Ectodermal cell (in vitro differentiated cells): ENCODE data around the gene TMEM178B.
"Not testable (repeated sequence)": the region's sequence is repeated elsewhere in the genome, so short reads cannot be mapped to it uniquely, and the experiment has no call there.

Source experiments
- H3K27ac ChIP-seq: 2 replicates; pipeline ENCODE4 v1.7.0; 2013; ENCODE audit warnings: mild to moderate bottlenecking, low read depth, low read length; ENCODE audit not compliant: insufficient read depth, poor library complexity, severe bottlenecking
- H3K27me3 ChIP-seq: 2 replicates; pipeline ENCODE4 v1.7.0; 2013; ENCODE audit warnings: mild to moderate bottlenecking, low read length; ENCODE audit not compliant: insufficient read depth, control insufficient read depth, poor library complexity, severe bottlenecking
- H3K36me3 ChIP-seq: one replicate; pipeline ENCODE4 v1.7.0; 2013; ENCODE audit warnings: low read length; ENCODE audit not compliant: control insufficient read depth, insufficient read depth
- H3K4me1 ChIP-seq: one replicate; pipeline ENCODE4 v1.7.0; 2013; ENCODE audit warnings: low read length; ENCODE audit not compliant: control insufficient read depth, insufficient read depth
- H3K4me3 ChIP-seq: 2 replicates; pipeline ENCODE4 v1.7.0; 2013; ENCODE audit warnings: low read depth, low read length, control low read depth; ENCODE audit not compliant: insufficient read depth
- H3K9me3 ChIP-seq: 2 replicates; pipeline ENCODE4 v1.7.0; 2013; ENCODE audit warnings: mild to moderate bottlenecking, low read length, moderate library complexity; ENCODE audit not compliant: control insufficient read depth
- WGBS, 2 experiments: methylation state at CpG; one replicate each; pipeline ENCODE4 v1.1.7; 2013; ENCODE audit warnings: missing lambda C conversion rate in 2 of 2; 5-methylcytosine and 5-hydroxymethylcytosine counted together

The TMEM178B gene

DNA sequence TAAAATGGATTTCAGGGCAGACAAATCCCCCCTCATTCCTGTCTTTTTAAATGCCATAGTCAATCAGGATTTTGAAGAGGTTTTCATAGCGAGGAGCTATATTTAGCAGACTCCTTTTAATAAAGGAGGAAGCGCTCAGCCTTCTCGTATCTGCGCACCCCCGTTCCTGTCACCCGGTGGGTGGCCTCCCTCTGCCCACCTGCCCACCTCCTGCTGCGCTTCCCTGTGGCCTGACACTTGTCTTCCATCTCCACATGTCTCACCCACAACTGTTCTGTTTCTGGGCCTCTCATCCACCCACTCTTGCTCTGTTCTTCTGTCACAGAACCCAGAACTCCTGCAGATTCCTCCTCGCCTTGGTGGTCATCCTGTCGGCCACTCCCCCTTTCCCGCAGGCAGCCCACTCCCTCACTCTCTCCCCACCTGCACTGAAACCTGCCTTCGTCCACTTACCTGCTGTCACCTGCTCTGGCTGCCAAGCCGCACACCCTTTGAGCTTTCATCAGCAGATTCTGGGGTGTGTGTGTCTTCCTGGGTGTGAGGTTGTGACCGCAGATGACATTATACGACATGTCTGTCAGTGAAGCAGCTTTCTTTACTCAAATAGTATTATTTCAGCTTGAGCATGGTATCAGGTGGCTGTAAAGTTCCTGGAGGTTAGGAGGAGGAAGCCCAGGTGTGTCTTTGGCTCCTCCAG lies 313.8 kb downstream of the TMEM178B start:
- H3K4me3 ChIP-seq = no peak overlapping the region
- peaks cover 3% of the 10 kb centered on the region for H3K4me1 ChIP-seq
- H3K27me3 ChIP-seq = no peaks in the 10 kb centered on the region
- no peaks in the 10 kb centered on the region for H3K9me3 ChIP-seq
- no peak overlapping the region for H3K27ac ChIP-seq
- H3K36me3 ChIP-seq = no peaks in the 10 kb centered on the region
- WGBS, 2 experiments = 88 to 91% methylated on average over 14 of the region's 14 CpGs

DNA sequence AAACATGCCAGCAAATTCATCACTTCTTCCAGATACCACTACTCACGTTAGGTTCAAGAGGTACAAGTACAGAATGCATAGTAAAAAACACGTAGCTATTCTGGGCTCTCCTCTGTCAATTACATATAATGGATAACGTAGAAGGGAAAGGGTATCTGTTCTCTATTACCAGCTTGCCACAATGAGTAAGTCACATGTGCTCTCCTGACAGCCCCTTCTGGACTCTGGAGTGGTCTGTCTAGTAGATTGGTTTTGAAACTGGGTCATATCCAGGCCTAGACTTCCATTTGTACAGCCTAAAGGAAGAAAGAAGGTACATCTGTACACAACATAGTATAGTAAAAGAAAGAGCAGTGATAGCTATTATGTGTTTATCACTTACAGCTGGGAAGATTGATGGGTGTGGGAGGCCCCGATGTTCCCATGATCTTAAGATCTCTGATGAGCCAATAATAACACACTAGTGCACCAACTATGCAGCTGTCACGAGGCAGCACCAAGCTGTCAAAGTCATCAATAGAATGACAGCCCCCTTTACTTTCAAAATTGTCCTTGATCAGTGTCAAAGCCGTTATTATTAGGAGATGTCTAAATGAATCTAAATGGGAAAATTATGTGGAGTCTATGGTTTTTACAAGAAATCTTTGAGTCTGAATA lies 315.4 kb downstream of the TMEM178B start:
- H3K27me3 ChIP-seq = no peaks in the 10 kb centered on the region
- no peaks in the 10 kb centered on the region for H3K9me3 ChIP-seq
- H3K4me1 ChIP-seq = peaks cover 3% of the 10 kb centered on the region
- H3K36me3 ChIP-seq = no peaks in the 10 kb centered on the region
- no peak overlapping the region for H3K4me3 ChIP-seq
- no peak overlapping the region for H3K27ac ChIP-seq
- WGBS, 2 experiments = 94 to 96% methylated on average over 6 of the region's 6 CpGs

DNA sequence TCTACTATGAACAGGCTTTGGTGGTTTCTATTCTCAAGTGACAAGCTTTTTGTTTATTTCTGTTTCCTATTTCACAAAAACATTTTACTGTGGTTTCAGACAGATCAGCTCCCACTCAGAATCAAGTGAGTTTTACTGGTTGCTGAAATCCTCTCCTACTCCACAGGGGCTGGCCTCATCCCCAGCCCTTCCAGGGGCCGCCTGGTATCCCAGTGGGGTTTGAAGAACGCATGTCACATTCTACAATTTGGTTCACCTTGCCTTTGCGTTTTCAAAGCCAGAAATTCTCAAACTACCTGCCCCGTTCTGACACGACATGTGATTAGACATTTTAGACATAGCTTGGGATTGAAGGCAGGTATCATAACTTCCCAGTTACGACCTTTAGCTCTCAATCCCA lies 316.5 kb downstream of the TMEM178B start:
- 92 to 99% methylated on average over 6 of the region's 6 CpGs for WGBS, 2 experiments
- Histone ChIP-seq H3K4me3 (no peak overlapping the region), H3K27ac (no peak overlapping the region), H3K27me3 (no peaks in the 10 kb centered on the region), H3K36me3 (no peaks in the 10 kb centered on the region), H3K4me1 (peaks cover 3% of the 10 kb centered on the region), H3K9me3 (no peaks in the 10 kb centered on the region)

DNA sequence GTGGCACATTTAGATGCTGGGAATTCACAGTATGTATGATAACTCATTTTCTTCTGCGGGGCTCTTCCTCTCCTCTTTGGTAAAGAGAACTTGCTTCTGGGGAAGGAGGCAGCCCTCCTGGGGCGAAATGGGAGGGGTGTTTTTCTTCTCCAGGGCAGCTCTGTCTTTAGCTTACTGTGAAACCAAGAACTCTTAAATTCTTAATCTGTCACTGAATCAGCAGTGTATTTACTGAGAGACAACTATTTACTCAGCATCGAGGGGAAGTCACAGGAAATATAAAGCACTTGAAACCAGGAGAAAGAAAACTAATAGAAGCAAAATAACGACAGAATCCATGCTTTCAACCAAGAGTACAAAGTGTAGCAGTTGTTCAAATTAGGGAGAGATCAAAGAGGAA lies 319.2 kb downstream of the TMEM178B start:
- no peaks in the 10 kb centered on the region for H3K9me3 ChIP-seq
- WGBS, 2 experiments = 89 to 90% methylated on average over 3 to 4 of the region's 4 CpGs
- no peak overlapping the region for H3K4me3 ChIP-seq
- H3K27me3 ChIP-seq = no peaks in the 10 kb centered on the region
- H3K27ac ChIP-seq = no peak overlapping the region
- H3K36me3 ChIP-seq = no peaks in the 10 kb centered on the region
- no peaks in the 10 kb centered on the region for H3K4me1 ChIP-seq

DNA sequence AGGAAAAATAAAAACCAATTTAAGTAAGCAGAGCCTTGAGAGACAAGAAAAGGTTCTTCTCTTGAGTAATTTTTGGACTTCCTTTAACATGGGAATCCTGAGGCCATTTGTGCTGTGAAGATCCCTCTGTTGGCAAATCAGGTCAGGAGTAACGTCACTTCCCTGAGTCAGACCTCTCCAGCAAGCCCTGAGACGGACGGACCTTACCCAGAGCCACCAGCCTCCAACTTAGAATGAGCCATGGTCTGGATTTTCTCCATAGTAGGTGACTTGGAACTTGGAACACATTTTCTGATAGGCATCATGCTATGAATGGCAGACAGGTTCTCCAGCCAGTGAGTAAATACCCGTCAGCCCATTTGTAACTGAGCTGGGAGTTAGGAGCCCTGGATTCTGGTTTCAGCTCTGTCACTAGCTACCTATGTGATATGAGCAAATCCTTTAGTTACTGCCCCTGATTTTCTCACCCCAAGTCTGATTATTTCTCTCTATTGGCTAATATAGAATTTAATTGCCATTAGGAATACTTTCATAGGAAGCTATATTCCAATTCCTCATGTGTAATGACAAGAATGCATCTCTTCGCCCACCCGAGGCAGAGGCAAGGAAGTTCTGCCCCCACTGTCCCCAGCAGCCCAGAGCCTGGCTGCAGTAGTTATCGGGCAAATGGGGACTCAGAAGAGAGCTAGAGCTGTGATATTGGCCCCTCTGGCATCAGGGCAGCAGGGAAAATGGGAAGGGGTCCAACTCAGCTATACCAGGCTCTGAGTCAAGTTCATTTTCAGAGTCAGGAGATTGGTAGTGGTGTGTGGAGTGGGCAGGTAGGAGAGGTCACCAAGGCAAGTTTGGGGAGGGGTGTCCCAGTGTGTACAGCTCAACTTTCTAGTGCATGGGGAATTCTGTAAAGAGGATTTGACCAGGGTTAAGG lies 323.6 kb downstream of the TMEM178B start:
- WGBS, 2 experiments = 94 to 96% methylated on average over 7 of the region's 7 CpGs
- no peak overlapping the region for H3K27ac ChIP-seq
- peaks cover 4% of the 10 kb centered on the region for H3K4me1 ChIP-seq
- no peaks in the 10 kb centered on the region for H3K36me3 ChIP-seq
- H3K9me3 ChIP-seq = no peaks in the 10 kb centered on the region
- H3K4me3 ChIP-seq = no peak overlapping the region
- no peaks in the 10 kb centered on the region for H3K27me3 ChIP-seq

DNA sequence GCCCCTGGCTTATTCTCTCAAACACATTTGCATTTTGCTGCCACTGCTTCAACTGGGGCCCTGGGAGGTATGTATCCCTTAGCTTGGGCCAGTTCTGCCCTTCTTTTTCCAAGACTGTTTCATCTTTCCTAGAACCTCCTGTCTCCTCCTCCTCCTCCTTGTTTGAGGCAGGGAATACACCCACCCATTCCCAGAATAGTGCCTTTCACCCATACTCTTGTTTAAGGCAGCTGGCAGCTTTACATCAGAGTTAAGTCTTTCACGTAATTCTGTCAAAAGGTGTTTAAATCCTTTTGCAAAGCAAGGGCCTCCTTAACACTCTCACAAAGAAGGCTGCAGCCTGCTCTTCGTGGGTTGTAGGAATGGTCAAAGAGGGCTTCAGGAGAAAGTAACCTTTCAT lies 326.5 kb downstream of the TMEM178B start:
- H3K27me3 ChIP-seq = no peaks in the 10 kb centered on the region
- 71 to 73% methylated on average over 2 of the region's 2 CpGs for WGBS, 2 experiments
- peaks cover 9% of the 10 kb centered on the region for H3K4me1 ChIP-seq
- H3K36me3 ChIP-seq = no peaks in the 10 kb centered on the region
- no peak overlapping the region for H3K27ac ChIP-seq
- H3K9me3 ChIP-seq = no peaks in the 10 kb centered on the region
- no peak overlapping the region for H3K4me3 ChIP-seq

DNA sequence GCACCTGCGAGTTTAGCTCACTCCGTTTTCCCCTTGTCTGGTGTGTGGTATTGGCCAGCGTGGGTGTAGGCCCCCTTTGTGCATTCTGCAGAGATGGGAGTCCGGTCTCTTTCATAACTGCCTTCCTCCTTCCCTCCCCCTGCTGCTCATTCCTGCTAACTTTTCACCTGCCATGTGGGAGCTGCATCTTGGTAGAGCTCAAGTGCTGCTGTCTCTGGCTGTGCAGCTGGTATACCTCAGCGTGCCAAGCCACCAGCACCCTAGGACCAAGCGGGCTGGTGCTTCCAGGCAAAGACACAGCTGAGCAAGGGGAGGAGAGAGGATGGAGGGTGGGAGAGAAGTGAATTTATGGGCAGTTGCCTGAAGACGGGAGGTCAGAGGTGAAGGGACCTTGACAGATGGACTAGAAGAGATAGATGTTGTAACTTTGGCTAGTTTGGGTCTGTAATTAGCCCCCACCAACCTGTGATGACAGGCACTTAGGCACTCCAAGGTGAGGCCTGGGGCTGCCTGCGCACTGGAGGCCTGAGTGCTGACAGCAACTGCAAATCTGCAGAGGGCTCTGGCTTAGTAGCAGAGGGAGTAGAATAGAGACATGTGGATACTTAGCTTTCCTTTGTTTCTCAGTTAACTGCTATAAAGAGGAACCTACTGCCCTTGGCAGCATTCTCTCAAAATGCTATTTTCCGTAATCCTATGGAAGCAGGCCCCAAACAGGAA lies 328.6 kb downstream of the TMEM178B start:
- Histone ChIP-seq H3K27ac (no peak overlapping the region), H3K36me3 (no peaks in the 10 kb centered on the region), H3K4me1 (peaks cover 9% of the 10 kb centered on the region), H3K9me3 (no peaks in the 10 kb centered on the region), H3K4me3 (no peak overlapping the region), H3K27me3 (no peaks in the 10 kb centered on the region)
- 92 to 94% methylated on average over 9 of the region's 9 CpGs for WGBS, 2 experiments

DNA sequence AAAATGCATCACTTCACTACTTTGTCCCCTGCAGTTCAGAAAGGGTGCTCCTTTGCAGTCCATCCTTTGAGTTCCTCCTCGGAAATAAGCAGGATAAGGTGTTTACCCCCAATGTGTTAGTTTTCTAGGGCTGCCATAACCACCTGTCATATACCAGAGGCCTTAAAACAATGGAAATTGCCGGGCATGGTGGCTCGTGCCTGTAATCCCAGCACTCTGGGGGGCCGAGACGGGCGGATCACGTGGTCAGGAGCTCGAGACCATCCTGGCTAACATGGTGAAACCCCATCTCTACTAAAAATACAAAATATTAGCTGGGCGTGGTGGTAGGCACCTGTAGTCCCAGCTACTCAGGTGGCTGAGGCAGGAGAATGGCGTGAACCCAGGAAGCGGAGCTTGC lies 330.0 kb downstream of the TMEM178B start:
- H3K4me1 ChIP-seq = peaks cover 17% of the 10 kb centered on the region
- not testable (repeated sequence) for H3K36me3 ChIP-seq, H3K4me3 ChIP-seq, H3K9me3 ChIP-seq, H3K27ac ChIP-seq, H3K27me3 ChIP-seq
- 90 to 94% methylated on average over 11 of the region's 11 CpGs for WGBS, 2 experiments

DNA sequence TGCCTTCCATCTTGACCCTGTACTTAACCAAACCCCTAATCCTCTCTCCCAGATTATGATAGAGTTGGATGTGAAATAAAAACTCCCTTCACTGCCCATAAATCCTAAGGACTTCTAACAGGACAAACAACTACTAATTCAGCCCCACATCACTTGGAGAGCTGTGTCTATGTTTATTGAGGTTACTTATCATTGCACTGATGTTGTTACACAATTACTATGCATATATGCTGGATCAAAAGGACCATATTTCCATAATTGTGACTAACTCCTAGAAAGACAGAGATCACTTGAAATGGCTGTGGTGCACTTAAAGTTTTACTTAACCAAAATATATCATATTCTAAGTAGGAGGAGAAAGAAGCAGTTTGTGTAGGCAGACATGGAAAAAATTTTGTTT lies 332.5 kb downstream of the TMEM178B start:
- no peaks in the 10 kb centered on the region for H3K9me3 ChIP-seq
- H3K27me3 ChIP-seq = no peaks in the 10 kb centered on the region
- H3K4me3 ChIP-seq = no peak overlapping the region
- no peaks in the 10 kb centered on the region for H3K36me3 ChIP-seq
- no peak overlapping the region for H3K27ac ChIP-seq
- peaks cover 31% of the 10 kb centered on the region for H3K4me1 ChIP-seq

DNA sequence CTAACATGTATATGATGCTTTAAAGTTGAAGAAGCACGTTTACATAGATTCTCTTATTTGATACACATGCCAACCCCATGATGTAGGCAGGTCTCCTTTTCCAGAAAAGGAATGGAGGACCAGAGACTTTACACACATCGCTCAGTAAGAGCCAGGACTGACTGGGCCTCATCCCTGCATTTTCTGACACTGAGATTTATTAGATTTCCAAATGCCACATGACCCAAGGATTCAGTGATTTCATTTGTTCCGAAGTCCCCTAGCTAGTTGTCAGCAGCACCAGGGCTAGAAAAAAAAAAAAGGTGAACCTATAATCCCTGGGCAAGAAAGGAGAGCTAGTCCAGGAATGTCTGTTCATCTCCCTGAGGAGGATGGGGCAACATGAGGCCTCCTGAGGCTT lies 334.0 kb downstream of the TMEM178B start:
- WGBS, 2 experiments = 92 to 95% methylated on average over 3 of the region's 3 CpGs
- H3K36me3 ChIP-seq = no peaks in the 10 kb centered on the region
- peaks cover 31% of the 10 kb centered on the region for H3K4me1 ChIP-seq
- H3K4me3 ChIP-seq = no peak overlapping the region
- H3K27me3 ChIP-seq = no peaks in the 10 kb centered on the region
- H3K9me3 ChIP-seq = no peaks in the 10 kb centered on the region
- H3K27ac ChIP-seq = no peak overlapping the region
